Neural cell (in vitro differentiated cells): ENCODE results near the gene RASL11A.

Experiments used
- CTCF ChIP-seq: fragments of 450-650 bp; IDR thresholded peaks from 2 replicates; pipeline ENCODE4 v1.5.1; 2014; ENCODE audit warnings: antibody characterized with exemption, mild to moderate bottlenecking, moderate library complexity; ENCODE audit not compliant: poor library complexity, severe bottlenecking
- EP300 ChIP-seq: fragments of 450-650 bp; conservative IDR thresholded peaks from 2 replicates; pipeline ENCODE4 v1.6.1; 2014; ENCODE audit warnings: antibody characterized with exemption, mild to moderate bottlenecking, moderate library complexity; ENCODE audit not compliant: poor library complexity, severe bottlenecking
- EZH2 ChIP-seq: fragments of 200-600, 300-800 bp; shearing (Covaris generic), sonication (generic); IDR thresholded peaks from 2 replicates; pipeline ENCODE4 v1.6.1; 2014; ENCODE audit warnings: antibody characterized with exemption, low read length, borderline replicate concordance, mild to moderate bottlenecking; ENCODE audit not compliant: insufficient read depth, poor library complexity, severe bottlenecking
- MXI1 ChIP-seq: fragments of 450-650 bp; conservative IDR thresholded peaks from 2 replicates; pipeline ENCODE4 v1.6.1; 2014; ENCODE audit warnings: antibody characterized with exemption, mild to moderate bottlenecking; ENCODE audit not compliant: poor library complexity, severe bottlenecking
- POLR2AphosphoS5 ChIP-seq: IDR thresholded peaks from 2 replicates; pipeline ENCODE4 v1.6.1; 2012
- RAD21 ChIP-seq: fragments of 450-650 bp; conservative IDR thresholded peaks from 2 replicates; pipeline ENCODE4 v1.6.1; 2014; ENCODE audit warnings: antibody characterized with exemption, mild to moderate bottlenecking, moderate library complexity
- SMC3 ChIP-seq: fragments of 450-650 bp; conservative IDR thresholded peaks from 2 replicates; pipeline ENCODE4 v1.6.1; 2014; ENCODE audit warnings: antibody characterized with exemption, mild to moderate bottlenecking, moderate library complexity; ENCODE audit not compliant: poor library complexity

GRCh38 chr13:27271570-27272096 is 1.0 kb downstream of the RASL11A start:
- TF ChIP-seq CTCF (no peak), POLR2AphosphoS5 (no peak), MXI1 (no peak), EZH2 (no peak), RAD21 (no peak), EP300 (no peak), SMC3 (no peak)
